PFSK-1 (cell line): ENCODE data around the gene PIGQ.
A peak's percentile ranks its signal among the peaks of the same experiment; 100 is the strongest.

Experiments
- FOXP2 ChIP-seq: optimal IDR thresholded peaks from 2 replicates; pipeline ENCODE3; 2011; ENCODE audit warnings: borderline replicate concordance, control low read depth, inconsistent platforms; ENCODE audit not compliant: insufficient read depth; ENCODE audit errors: extremely low read length, extremely low read depth
- POLR2AphosphoS5 ChIP-seq: IDR thresholded peaks from 2 replicates; pipeline ENCODE4 v1.6.1; 2012; ENCODE audit warnings: low read depth, mild to moderate bottlenecking, control low read depth, low read length, moderate library complexity
- REST ChIP-seq, 2 experiments: IDR thresholded peaks; 2 replicates each; pipeline versions ENCODE4 v1.6.1 to v1.8.0; 2011 to 2012; ENCODE audit warnings: low read depth in 2 of 2, low read length in 2 of 2, control low read depth in 1 of 2, inconsistent platforms in 1 of 2, mild to moderate bottlenecking in 1 of 2, moderate library complexity in 1 of 2; ENCODE audit not compliant: insufficient read depth in 1 of 2
- SIN3A ChIP-seq: IDR thresholded peaks from 2 replicates; pipeline ENCODE4 v1.6.1; 2012; ENCODE audit warnings: mild to moderate bottlenecking, low read length, moderate library complexity, borderline replicate concordance; ENCODE audit not compliant: insufficient read depth
- TAF1 ChIP-seq: IDR thresholded peaks from 2 replicates; pipeline ENCODE4 v1.6.1; 2012; ENCODE audit warnings: low read length, control low read depth, borderline replicate concordance; ENCODE audit not compliant: insufficient read depth

The PIGQ gene

DNA sequence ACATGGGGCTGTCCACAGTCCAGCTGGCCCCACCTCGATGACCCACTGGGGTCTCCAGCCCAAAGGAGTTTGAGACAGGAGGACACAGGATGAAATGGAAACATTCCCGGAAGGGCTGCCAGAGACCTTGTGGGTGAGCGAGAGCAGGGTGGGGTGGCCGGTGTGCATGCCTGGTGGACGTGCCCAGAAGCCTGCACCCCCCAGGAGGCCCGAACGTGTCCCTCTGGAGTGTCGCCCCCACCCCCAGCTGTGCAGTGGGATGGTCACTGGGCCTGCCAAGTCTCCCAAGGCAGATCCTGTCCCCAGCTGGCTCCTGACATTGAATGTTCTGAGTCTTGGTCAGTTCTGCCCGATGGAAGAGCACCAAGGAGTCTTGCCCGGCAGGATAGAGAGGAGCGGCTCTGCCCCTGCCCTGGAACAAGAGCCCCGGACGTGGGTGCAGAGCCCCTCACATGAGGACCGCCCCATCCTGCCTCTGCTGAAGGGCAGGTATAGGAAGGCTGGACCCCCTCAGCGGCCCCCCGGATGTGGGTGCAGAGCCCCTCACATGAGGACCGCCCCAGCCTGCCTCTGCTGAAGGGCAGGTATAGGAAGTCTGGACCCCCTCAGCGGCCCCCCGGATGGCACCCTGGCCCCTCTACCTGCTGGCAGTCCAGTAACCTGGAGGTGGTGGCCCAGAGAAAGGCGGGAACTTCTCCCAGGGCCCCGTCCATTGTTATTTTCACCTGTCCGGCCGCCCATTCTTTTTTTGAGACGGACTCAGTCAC lies 45.3 kb upstream of the PIGQ start:
- no peak for TF ChIP-seq TAF1
- TF ChIP-seq POLR2AphosphoS5: peak; percentile 46; the same call in 1 of the 2 replicates

- TF ChIP-seq REST (IDR thresholded peaks at IDR 0.05; ENCODE audit: insufficient read depth in 1 of 2, low read depth in 2 of 2, low read length in 2 of 2) (no peak), POLR2AphosphoS5 (no peak), SIN3A (no peak), FOXP2 (no peak), TAF1 (no peak)
Observed at GRCh38 chr16:525123-525519, 44.6 kb upstream of the PIGQ start.

DNA sequence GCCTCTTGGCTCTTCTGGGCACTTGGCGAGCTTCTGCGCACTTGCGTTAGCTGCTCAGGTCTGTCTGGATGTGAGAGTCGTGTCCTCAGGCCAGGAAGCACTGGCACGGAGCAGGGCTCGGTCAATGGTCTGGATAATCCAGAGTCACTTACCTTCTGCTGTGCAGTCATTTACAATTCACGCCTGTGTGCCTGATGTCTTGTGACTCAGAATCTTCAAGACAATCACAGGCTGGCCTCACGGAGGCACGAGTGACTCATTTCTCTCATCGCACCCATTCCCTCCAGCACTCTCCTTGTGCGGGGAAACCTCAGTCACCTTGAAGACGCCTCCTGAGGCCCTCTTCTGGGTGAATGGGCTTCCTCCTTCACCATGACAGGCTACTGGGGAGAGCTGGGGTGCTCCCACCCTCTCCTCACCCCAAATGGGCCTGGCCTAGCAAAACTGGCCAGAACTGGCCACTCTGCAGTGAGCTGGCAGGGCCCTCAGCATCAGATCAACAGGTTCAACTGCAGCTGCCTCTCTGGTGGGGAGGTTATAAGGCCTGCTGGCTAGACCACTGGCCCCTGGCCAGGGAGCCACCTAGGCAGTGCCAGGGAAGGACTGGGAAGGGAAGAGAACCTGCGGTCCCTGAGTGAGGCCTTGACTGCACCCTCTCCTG lies 44.1 kb upstream of the PIGQ start:
- no peak for TF ChIP-seq FOXP2
- no peak for TF ChIP-seq REST (IDR thresholded peaks at IDR 0.05; ENCODE audit: insufficient read depth in 1 of 2, low read depth in 2 of 2, low read length in 2 of 2)
- no peak for TF ChIP-seq SIN3A
- no peak for TF ChIP-seq POLR2AphosphoS5
- TF ChIP-seq TAF1: no peak

DNA sequence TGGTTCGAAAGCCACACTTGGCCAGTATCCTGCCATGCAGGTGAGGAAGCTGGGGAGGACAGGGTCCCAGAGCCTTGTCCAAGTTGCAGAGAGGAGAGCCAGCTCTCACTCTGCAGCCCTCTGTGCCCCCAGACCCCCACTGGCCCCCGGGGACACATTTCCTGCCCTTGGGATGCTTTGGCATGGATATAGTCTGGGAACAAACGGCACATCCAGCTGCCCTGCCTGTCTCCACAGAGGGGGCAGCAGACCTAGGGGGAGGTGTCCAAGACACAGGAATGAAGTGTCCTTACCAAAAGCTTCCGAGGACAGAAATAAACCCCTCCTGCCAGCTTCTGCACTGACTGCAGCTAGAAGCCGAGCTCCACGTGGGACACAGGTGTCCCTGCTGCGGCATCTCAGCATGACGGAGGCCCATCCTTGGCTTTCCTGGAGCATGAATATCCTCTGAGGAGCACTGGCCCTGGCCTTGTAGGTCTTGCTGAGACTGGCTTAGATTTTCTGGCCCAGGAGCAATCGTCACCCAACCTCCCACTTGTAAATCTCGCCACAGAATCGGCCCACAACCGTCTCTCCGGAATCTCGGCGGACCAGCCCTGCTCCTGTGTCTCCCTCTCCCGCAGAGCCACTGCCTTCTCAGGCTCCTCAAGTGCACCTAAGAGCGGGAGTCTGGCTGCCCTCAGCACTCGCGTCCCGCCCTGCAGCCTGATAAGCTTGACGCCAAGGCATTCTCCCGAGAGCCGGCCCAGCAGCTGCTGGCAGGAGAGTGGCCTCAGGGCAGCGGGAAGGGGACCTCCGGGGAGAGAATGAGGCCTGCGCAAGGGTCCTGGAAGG lies 43.4 kb upstream of the PIGQ start:
- TF ChIP-seq POLR2AphosphoS5 (peak; percentile 15; the same call in 1 of the 2 replicates), FOXP2 (no peak)

DNA sequence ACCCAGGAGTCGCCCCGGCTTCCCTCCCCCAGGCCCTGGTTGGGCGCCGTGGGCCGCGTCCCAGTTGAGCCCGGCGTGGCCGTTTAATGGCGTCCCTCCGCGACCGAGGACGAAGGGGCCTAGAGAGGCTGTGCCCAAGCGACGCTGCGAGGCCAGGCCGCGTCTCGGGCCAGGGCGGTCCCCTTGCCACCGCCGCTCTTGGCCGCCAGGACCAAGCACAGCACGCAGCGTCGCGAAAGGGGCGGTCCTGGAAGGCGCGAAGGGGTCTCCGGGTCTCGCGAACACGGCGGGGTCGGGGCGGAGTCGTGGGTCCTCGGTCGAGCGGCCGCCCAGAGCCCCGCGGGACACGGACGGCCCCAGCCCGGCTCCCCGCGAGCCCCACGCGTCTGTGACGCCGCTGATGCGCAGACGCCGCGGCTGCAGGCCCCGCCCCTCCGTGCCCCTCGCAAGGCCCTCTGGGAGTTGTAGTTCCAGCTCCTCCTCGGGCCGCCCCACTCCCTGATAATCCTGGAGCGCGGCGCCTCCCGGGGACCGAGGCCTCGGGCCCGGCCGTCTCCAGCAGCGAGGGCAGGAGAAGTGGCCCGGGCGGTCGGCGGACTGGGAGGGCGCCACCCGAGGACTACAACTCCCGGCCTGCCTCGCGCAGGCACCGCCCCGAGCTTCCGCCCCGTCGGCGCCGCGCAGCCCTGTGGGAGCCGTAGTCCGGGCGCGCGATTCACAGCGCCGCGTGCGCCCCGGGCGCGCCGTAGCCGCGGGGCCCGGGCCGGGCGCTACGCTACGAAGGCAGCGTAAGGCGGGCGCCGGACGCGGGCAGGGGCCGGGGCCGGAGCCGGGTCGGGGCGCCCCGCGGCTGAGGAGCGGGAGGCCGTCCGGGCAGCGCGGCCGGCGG lies 42.5 kb upstream of the PIGQ start, which contains the start of gene CAPN15:
CAPN15 (plus strand) TSS at position 698 of the 889 bp plus-strand sequence. CDS start 19,127 bp downstream, outside the sequence.
- TF ChIP-seq TAF1: peak; percentile 50; the same call in 1 of the 2 replicates
- no peak for TF ChIP-seq FOXP2
- no peak; the same call in 1 of the 2 replicates for TF ChIP-seq POLR2AphosphoS5
- no peak for TF ChIP-seq SIN3A
- no peak for TF ChIP-seq REST (IDR thresholded peaks at IDR 0.05; ENCODE audit: insufficient read depth in 1 of 2, low read depth in 2 of 2, low read length in 2 of 2)
